Ascending aorta (tissue), 2 donors: ENCODE results near the gene MORC1. TPM values are rescaled to one million over a fixed set of nuclear protein-coding genes. Genes with fewer than 3 reads are reported as not detected.
"Not testable (repeated sequence)": the region's sequence is repeated elsewhere in the genome, so short reads cannot be mapped to it uniquely, and the experiment has no call there.

Experiments
- DNase-seq, 2 donors: peaks; one replicate each; pipeline ENCODE4 v3.0.0-alpha.2; 2019; ENCODE audit warnings: low spot score in 2 of 2
- H3K27ac ChIP-seq, 2 donors: fragments of 200-600 bp; sonication (generic); one replicate each; pipeline ENCODE4 v1.5.1; 2016 to 2017; ENCODE audit warnings: mild to moderate bottlenecking in 1 of 2
- H3K27me3 ChIP-seq: fragments of 200-600 bp; sonication (generic); one replicate; pipeline ENCODE4 v1.5.1; 2017
- H3K36me3 ChIP-seq, 2 donors: fragments of 200-600 bp; sonication (generic); one replicate each; pipeline ENCODE4 v1.5.1; 2016
- H3K4me1 ChIP-seq, 2 donors: fragments of 200-600 bp; sonication (generic); one replicate each; pipeline ENCODE4 v1.5.1; 2016 to 2017; ENCODE audit warnings: mild to moderate bottlenecking in 1 of 2
- H3K4me3 ChIP-seq, 2 donors: fragments of 200-600 bp; sonication (generic); one replicate each; pipeline ENCODE4 v1.5.1; 2016 to 2017; ENCODE audit warnings: mild to moderate bottlenecking in 1 of 2
- H3K9me3 ChIP-seq, 2 donors: fragments of 200-600 bp; sonication (generic); one replicate each; pipeline ENCODE4 v1.5.1; 2016
- CTCF ChIP-seq, 3 experiments: fragments of 200-600 bp in 2 of 3; fragments of 450-650 bp in 1 of 3; sonication (generic) in 2 of 3; IDR thresholded peaks; one replicate each; pipeline ENCODE4 v1.5.1; 2016 to 2019; ENCODE audit warnings: antibody characterized with exemption in 3 of 3, mild to moderate bottlenecking in 1 of 3, moderate library complexity in 1 of 3
- intact Hi-C: fragments of 100-400 bp; cut with DNase I; formaldehyde crosslinking; loops from one replicate; pipeline ENCODE4 v1.15.1; 2023
- total RNA-seq: library from RNA; depleted of rRNA; stranded (reverse); fragments of >200 nt; gene quantifications from one replicate; pipeline ENCODE4 v1.1.0, GENCODE V29; 2016

Gene MORC1
- total RNA-seq, 1 donor from 2014 or later = not detected

GRCh38 chr3:109152320-109152719 is 34.4 kb upstream of the MORC1 start:
- Histone ChIP-seq H3K4me3 (no peak overlapping the region), H3K4me1 (no peaks in the 10 kb centered on the region), H3K27ac (no peak overlapping the region), H3K27me3 (no peaks in the 10 kb centered on the region), H3K36me3 (no peaks in the 10 kb centered on the region), H3K9me3 (no peaks in the 10 kb centered on the region)
- DNase-seq = no peak
- intact Hi-C loops = no loop called here
- TF ChIP-seq CTCF (IDR thresholded peaks at IDR 0.05) = no peak

DNA sequence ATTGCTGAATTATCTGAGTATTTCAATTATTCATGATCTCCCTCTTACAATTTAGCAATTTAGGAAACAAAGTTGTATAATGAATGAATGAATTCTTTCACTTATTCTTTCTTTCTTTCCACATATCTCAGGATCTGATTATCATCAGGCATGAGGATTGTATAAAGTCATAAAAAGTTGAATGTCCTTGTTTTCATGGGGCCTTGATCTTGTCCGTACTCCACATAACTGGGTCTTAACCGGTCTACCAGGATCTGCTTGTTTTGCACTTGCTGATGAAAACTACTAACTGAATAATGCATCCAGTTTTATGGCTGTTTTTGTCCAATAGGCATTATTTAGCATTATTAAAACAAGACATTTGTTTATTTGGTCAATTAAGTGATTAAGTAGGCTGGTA is 31.1 kb upstream of the MORC1 start:
- intact Hi-C loops = no loop called here
- Histone ChIP-seq H3K4me1 (no peaks in the 10 kb centered on the region), H3K27ac (no peak overlapping the region), H3K4me3 (no peak overlapping the region), H3K36me3 (no peaks in the 10 kb centered on the region), H3K9me3 (no peaks in the 10 kb centered on the region), H3K27me3 (no peaks in the 10 kb centered on the region)
- no peak for DNase-seq
- no peak for TF ChIP-seq CTCF (IDR thresholded peaks at IDR 0.05)

DNA sequence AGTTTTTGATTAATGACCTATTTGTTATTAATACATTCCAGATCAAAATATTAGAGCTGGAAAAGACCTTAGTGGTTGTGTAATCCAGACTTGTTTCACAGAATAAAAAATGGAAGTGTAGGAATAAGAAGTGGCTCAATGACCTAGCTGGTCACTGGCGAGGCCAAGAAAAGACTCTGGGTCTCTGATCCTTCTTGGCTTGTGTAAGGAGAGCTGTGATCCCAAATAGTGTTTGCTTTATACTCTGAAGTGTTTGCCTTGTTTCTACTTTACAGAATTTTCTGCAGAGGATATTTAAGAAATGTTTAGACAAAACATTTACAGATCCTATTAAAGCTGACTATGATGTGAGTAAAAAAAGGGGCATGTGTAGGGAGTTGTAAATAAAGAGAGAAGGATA is 25.7 kb upstream of the MORC1 start:
- no peak for TF ChIP-seq CTCF (IDR thresholded peaks at IDR 0.05)
- intact Hi-C loops = no loop called here

GRCh38 chr3:109140318-109140717 is 22.4 kb upstream of the MORC1 start:
- Histone ChIP-seq H3K27me3 (no peaks in the 10 kb centered on the region), H3K9me3 (no peaks in the 10 kb centered on the region), H3K27ac (no peak overlapping the region), H3K4me1 (no peaks in the 10 kb centered on the region), H3K4me3 (no peak overlapping the region), H3K36me3 (no peaks in the 10 kb centered on the region)
- no peak for DNase-seq
- intact Hi-C loops = no loop called here
- no peak for TF ChIP-seq CTCF (IDR thresholded peaks at IDR 0.05)

More for the DNA sequence above, 25.7 kb upstream of the MORC1 start:
- H3K27ac ChIP-seq = no peak overlapping the region
- H3K4me3 ChIP-seq = no peak overlapping the region
- no peaks in the 10 kb centered on the region for H3K4me1 ChIP-seq
- DNase-seq = no peak
- H3K36me3 ChIP-seq = no peaks in the 10 kb centered on the region
- no peaks in the 10 kb centered on the region for H3K27me3 ChIP-seq
- H3K9me3 ChIP-seq = no peaks in the 10 kb centered on the region

- Histone ChIP-seq H3K36me3 (no peaks in the 10 kb centered on the region), H3K27ac (no peak overlapping the region), H3K27me3 (no peaks in the 10 kb centered on the region), H3K9me3 (no peaks in the 10 kb centered on the region), H3K4me1 (no peaks in the 10 kb centered on the region), H3K4me3 (no peak overlapping the region)
- no peak for DNase-seq
- intact Hi-C loops = no loop called here
- TF ChIP-seq CTCF (IDR thresholded peaks at IDR 0.05) = no peak
Observed at GRCh38 chr3:109137761-109138160, 19.8 kb upstream of the MORC1 start.

DNA sequence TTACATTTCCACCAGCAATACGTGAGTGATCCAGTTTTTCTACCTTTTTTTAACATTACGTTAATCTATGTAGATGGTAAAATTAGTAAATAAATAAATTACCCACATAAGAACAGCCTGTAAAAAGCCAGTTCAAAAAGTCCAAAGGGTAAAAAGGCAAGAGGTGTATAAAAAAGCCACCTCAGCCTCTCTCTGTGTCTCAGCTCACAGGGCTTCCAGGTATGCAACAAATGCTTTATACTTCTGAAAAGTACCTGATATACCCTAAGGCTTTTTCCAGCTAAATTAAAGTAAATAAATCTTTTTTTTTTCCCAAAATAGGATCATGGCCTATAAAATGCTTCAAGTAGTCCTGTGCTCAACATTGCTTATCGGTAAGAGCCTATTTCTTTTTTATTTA is 18.6 kb upstream of the MORC1 start, which contains the start of gene C3orf85:
Gene C3orf85, plus strand, starts transcription at position 197 of the 400 bp plus-strand sequence. Its CDS starts 129 bp downstream, at position 326.
- intact Hi-C loops = no loop called here
- Histone ChIP-seq H3K27ac (no peak within 1 kb of the TSS), H3K4me1 (no peaks in the 10 kb centered on the region), H3K36me3 (no peaks in the 10 kb centered on the region), H3K4me3 (no peak within 1 kb of the TSS), H3K9me3 (no peaks in the 10 kb centered on the region), H3K27me3 (no peaks in the 10 kb centered on the region)
- no peak for TF ChIP-seq CTCF (IDR thresholded peaks at IDR 0.05)
- no peak for DNase-seq

DNA sequence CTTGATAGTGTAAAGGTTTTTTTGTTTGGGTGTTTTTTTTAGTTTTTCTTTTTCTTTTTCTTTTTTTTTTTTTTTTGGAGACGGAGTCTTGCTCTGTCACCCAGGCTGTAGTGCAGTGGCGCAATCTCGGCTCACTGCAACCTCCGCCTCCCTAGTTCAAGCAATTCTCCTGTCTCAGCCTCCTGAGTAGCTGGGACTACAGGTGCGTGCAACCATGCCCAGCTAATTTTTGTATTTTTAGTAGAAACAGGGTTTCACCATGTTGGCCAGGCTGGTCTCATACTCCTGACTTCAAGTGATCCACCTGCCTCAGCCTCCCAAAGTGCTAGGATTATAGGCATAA is 15.5 kb upstream of the MORC1 start:
- H3K27me3 ChIP-seq, DNase-seq, H3K4me3 ChIP-seq, H3K4me1 ChIP-seq, H3K36me3 ChIP-seq, intact Hi-C loops, H3K9me3 ChIP-seq, H3K27ac ChIP-seq: not testable (repeated sequence)
